OCI-LY3 (cell line): ENCODE data around the gene FGD3.

Experiments
- EZH2phosphoT487 ChIP-seq: fragments of 200-600 bp; shearing (Covaris generic); IDR thresholded peaks from 2 replicates; pipeline ENCODE4 v1.6.1; 2018; ENCODE audit warnings: antibody characterized with exemption, mixed run types, low read depth
- TF ChIP-seq, protein P1 (sequence below): fragments of 200-600, 300-600 bp; sonication (generic); IDR thresholded peaks from 2 replicates; pipeline ENCODE4 v1.5.1; 2014; ENCODE audit warnings: antibody characterized with exemption, low read length, low read depth

DNA sequence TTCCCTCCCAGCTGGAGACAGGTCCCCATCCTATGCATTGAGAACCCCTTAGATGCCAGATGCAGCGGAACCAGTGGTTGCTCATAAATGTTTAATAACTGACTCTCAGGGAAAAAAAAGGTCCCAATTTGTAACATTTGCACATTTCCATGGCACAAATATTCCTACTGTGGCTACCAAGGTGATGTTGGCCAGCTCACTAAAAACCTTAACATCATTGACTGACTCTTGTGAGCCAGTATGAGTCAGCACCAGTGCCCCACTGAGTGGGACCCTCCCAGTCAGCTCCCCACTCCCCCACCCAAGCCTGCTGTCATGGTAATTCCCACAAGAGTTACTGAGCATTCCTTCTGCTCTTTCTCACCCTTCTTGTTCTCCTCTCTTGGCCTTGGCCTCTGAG is 26.9 kb upstream of the FGD3 start:
- TF ChIP-seq EZH2phosphoT487: no peak
- TF ChIP-seq, protein P1, sequence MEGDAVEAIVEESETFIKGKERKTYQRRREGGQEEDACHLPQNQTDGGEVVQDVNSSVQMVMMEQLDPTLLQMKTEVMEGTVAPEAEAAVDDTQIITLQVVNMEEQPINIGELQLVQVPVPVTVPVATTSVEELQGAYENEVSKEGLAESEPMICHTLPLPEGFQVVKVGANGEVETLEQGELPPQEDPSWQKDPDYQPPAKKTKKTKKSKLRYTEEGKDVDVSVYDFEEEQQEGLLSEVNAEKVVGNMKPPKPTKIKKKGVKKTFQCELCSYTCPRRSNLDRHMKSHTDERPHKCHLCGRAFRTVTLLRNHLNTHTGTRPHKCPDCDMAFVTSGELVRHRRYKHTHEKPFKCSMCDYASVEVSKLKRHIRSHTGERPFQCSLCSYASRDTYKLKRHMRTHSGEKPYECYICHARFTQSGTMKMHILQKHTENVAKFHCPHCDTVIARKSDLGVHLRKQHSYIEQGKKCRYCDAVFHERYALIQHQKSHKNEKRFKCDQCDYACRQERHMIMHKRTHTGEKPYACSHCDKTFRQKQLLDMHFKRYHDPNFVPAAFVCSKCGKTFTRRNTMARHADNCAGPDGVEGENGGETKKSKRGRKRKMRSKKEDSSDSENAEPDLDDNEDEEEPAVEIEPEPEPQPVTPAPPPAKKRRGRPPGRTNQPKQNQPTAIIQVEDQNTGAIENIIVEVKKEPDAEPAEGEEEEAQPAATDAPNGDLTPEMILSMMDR: no peak
